Inflammatory macrophage treated with lipopolysaccharide for 4 hours (primary cell): Measurements from ENCODE around the gene CCNDBP1.
"Not testable (repeated sequence)": the region's sequence is repeated elsewhere in the genome, so short reads cannot be mapped to it uniquely, and the experiment has no call there.

Source experiments
- DNase-seq: peaks from one replicate; pipeline ENCODE4 v3.0.0-alpha.2; 2020

CCNDBP1 gene

GRCh38 chr15:43194795-43195194 is 9.6 kb downstream of the CCNDBP1 start:
- DNase-seq: no peak

- no peak for DNase-seq
These were observed 11.8 kb downstream of the CCNDBP1 start for GRCh38 chr15:43196760-43197548.

GRCh38 chr15:43197773-43198172 is 12.6 kb downstream of the CCNDBP1 start:
- not testable (repeated sequence) for DNase-seq

GRCh38 chr15:43198556-43198955 is 13.4 kb downstream of the CCNDBP1 start:
- not testable (repeated sequence) for DNase-seq

GRCh38 chr15:43198992-43199391 is 13.8 kb downstream of the CCNDBP1 start:
- no peak for DNase-seq

DNA sequence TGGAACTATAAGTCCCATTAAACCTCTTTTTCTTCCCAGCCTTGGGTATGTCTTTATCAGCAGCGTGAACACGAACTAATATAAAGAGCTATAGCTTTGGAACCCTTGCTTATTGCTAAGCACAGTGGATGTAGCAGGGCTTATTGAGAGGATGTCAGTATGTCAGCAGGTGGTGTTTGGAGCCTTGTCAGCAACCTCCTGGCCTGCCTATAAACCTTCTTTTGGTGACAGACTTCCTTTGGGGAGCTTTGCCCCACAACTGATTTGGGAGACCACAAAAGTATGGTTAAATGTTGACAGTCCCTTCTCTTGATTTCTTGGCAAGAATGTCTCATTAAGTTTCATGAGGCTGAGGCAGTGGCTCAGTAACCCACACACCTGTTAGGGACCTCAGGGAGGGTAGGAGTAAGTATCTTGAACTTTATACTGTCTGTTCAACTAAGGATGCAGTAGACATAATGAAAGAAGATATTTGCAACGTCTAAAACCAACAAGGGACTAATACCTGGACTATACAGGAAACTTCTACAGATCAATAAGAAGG is 14.8 kb downstream of the CCNDBP1 start:
- DNase-seq: no peak

GRCh38 chr15:43204016-43204901 is 19.1 kb downstream of the CCNDBP1 start:
- peak; percentile 29 for DNase-seq

- DNase-seq: no peak
These were observed 20.9 kb downstream of the CCNDBP1 start for GRCh38 chr15:43206054-43206453.

GRCh38 chr15:43207024-43207423 is 21.8 kb downstream of the CCNDBP1 start:
- DNase-seq: no peak

DNA sequence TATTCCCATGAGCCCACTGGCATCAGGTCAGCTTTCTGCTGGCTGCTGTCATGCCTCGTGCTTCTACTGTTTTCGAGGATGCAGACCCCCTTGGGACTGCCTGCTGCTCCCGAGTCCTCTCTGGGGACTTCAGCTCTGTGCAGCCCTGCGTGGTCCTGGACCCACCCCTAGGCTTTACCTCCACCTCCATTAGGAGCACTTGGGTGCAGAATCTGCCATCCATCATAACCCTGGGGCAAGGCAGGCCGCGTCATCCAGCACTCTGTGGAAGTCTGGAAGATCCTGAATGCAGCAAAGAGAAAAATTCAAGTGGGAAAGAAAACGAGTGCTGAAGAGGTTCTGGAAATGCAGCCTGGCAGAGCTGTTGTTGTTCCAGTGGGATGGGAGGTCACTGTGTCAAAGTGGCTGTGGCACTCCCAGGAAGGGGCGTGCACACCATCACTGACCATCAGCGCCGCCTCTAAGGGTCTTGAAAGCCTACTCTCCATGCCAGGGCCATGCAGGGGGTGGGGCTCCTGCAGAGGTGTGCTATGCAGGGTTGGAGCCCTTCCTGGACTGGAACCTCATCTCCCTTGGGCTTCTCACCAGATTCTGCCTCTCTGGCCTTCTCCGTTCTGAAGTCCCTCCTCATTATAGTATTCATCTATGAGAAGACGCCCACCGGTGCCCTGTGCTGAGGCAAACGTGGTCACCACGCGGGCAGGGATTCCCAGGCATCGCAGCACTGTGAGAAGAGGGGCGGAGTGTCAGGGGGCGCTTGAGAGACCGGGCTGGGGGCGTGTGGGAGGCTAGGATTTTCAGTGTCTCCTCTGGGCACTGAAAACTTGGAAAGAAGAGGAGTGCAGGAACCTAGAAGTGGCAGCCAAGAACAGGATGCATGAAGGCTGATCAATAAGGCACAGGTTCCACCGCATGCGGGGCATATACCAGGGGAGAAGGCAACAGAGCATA is 23.1 kb downstream of the CCNDBP1 start:
- DNase-seq: no peak

DNA sequence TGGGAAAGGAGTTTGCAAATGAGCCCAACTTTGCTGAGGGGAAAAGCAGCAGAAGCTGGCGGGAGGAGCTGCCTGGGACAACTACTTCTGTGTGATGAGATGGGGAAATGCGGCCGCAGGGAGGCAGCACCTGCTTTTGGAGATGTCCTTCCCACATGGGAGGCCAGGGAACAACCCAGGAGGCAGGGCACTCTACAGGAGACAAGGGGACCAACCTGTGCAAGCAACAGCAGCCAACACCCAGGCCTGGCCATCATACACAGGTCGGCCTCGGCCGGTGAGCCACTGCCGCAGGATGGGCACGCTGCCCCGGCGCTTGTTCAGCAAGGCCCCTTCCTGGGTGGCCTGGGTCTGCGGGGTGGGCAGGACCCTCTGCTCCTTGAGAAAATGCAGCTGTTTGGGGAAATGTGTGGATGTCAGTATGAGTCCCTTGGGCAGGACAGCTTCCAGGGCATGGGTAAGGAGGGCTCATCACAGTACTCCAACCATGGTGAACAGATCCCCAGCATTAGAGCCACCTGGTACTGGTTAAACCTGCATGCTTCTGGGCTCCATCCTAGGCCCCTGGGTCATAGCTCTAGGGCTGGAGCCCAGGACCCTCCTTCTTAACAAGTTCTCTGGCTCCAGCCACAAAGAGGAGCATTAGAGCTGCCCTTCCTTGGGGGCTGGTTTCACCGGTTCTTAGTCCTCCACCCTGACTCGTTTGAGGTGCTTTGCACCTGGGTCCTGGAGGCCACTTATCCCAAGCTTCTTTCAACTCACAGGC is 24.0 kb downstream of the CCNDBP1 start:
- DNase-seq: no peak

DNA sequence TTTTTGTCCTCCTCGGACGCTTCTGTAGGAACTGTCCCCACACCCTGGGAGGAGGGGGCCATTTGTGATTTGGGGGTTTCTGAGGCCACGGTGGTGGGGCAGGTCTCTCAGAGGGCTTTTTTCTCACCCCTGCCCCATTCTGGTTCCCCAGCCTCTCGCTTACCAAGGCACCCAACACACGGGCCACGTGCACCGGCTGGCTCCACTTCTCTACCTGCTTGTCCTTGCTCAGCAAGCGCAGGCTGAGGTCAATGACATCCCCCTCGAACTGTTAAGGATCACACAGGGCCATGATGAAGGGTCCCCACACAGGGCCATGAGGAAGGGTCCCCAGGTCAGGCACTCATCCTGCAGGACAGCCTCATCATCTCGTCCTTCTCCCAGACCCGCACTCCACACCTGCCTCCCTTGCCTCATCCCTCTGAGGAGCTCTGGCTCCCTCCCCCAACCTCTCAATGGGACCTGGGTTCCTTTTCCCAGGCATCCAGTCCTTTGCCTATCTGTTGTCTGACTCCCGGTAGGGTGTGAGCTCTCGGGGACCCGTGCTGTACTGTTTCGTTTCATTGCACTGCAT is 25.1 kb downstream of the CCNDBP1 start:
- DNase-seq: no peak

- no peak for DNase-seq
These were observed 25.6 kb downstream of the CCNDBP1 start for GRCh38 chr15:43210807-43211206.

GRCh38 chr15:43211224-43211735 is 26.1 kb downstream of the CCNDBP1 start:
- no peak for DNase-seq

DNA sequence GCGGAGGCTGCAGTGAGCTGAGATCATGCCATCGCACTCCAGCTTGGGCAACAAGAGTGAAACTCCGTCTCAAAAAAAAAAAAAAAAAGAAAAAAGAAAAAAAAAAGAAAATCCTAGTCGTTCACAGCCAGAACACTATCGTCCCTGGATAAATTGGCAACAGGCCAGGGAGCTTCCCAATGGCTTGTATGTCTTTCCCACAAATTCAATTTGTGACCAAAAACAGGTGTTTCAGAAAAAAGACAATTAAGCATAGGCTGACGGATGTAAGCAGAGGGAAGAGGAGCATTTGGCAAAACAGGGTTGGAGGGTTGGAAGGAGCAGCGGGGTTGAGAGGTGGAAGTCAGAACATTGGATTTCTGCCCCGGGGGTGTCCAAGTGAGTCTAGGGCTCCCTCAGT is 27.1 kb downstream of the CCNDBP1 start:
- no peak for DNase-seq

DNA sequence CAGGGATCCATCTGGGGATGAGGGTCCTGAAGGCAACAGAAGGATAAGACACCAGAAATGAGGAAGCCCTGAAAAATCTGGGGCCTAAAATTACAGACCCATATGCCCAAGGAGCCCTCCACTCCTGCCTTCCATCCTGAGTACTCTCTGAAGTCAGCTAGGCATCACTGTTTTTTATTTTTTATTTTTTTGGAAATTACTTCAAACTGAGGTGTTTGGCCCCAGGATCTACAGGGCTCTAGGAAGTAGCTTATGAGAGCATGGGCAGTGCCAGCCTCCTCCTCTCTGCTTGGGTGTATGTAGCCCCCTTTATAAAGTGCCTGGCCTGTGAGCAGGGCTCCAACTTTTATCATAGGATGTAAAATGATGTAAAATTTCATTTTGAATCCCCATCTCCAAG is 27.7 kb downstream of the CCNDBP1 start:
- no peak for DNase-seq

- no peak for DNase-seq
These were observed 28.3 kb downstream of the CCNDBP1 start for GRCh38 chr15:43213466-43213865.

GRCh38 chr15:43214169-43214568 is 29.0 kb downstream of the CCNDBP1 start:
- no peak for DNase-seq

DNA sequence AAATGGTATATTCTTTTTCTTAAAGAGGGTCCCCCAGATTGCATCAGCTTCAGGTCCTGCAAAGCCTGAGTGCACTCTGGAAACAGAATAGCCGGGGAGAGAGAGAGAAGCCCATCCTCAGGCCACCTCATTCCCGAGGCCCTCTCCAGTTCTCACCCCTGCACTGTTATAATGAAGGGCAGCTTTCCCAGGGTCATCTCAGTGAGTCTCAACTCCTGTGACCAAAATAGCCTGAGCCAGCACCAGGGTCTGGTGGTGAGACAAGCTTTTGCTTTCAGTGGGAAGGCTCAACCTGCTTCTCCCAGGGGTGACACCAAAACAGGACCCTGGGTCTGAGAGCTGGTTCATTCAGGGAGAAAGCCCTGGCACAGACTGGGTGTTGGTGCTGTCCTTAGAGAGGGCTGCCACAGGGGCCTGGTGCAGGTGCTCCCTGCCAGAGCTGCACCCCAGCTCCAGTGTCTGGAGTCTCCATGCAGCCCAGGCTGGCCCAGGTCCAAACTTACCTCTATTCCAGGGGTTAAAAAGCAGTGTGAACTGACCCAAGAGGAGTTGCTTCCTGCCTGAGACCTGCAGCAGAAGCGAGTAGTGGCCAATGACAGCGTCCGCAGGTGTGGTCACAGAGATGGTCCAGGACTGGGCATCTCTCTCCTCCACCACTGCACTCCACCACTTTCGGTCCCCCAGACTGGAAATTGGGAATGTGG is 29.5 kb downstream of the CCNDBP1 start:
- no peak for DNase-seq

DNA sequence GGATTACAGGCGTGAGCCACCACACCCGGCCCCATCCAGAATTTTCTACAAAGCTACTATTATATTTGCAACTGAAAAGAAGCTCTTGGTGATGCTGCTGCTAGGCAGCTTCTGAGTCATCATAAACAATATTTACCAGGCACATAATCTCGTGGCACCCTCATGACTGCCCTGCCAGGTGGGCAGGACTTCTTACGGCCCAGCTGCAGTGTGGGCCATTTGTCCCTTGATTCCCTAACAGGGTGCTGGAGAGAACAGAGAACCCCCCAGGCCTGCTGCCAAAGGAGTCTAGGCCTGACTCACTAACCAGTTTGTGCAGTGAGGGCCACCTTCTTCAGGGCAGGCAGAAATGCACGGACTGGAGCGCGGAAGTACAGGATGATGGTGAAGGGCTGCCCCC is 30.8 kb downstream of the CCNDBP1 start:
- no peak for DNase-seq
